ENCODE measurements around the gene BAIAP2L1.
A peak's percentile ranks its signal among the peaks of the same experiment; 100 is the strongest.

Gene BAIAP2L1

DNA sequence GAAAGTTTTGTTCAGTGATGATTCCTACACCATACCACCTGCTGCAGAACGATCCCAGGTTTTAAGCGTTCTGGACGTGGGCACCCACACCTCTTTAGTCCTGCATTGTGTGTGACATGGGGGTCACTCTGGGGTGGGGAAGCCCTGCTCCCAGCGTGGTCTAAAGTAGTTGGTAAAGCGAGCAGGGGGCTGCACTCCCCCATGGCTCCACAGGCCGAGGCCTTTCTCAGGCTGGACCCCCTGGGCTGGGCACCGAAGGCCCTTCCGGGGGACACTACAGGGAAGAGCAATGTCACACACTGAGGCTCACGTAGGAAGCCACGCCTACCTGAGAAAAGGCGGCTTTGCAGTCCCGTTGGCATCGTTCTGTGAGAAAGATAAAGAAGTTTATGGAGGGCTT lies 107.1 kb downstream of the BAIAP2L1 start:
- DNase-seq (ENCODE audit: low read depth), result no peak

DNA sequence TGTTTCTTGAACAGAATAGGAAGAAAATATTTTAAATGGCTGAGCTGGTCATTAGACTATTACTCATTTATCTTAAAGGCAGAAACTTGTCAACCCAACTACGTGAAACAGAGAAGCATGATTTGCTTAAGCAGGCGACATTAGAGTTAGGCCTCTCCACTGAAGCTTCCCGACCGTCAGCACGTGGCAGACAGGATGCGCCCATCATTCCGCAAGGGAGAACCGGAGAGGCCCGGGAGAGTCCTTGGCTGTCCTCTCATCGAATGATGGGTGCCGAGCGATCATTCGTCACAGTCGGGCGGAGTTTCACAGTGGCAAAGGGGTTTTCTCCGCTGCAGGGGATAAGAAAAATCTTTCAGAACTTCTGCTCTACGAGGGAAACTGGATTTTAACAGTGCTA lies 107.6 kb downstream of the BAIAP2L1 start:
- no peak for DNase-seq (ENCODE audit: low read depth)

DNA sequence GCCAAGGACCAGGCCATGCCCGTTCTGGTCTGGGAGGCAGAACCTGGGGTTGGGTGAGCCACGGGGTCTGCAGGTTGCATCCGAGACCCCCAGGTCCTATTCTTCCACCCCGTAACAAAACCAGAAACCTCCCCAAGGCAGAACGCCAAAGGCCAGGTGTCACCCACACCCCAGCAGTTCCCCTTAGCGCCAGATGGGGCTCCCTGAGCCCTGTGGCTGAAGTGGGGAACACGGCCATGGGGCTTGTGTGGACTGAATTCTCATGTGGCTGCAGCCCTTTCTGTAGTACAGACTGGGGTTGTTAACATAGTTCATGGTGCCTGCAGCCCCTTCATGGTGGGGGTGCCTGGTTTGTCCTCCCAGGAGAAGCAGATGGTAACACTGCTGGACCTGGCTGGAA lies 109.2 kb downstream of the BAIAP2L1 start:
- DNase-seq (ENCODE audit: low read depth), result no peak

DNA sequence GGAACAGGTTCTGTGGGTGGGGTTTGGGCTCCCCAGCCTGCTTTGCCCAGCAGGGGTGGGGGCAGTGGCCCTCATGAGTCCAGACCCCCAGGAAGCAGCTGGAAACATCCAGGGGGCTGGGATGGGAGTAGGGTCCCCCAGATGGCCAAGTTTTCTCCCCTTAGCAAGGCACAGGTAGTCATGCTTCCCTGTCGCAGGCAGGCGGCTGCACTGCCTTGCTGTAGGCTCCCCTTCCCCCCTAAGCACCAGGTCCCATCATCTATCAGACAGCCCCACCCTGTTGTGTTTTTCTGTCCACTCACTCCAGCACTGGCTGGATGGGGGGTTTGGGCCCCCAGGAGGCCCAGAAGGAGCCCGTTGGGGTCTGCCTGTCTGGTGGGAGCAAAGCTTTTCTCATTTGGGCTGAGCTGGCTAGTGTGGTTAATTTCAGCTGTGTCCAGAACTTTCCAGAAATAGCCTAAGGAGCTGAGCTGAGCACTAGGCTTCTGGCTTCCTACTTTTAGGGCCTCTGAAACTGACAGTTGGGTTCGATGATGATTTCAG lies 111.5 kb downstream of the BAIAP2L1 start:
- no peak for DNase-seq (ENCODE audit: low read depth)

DNA sequence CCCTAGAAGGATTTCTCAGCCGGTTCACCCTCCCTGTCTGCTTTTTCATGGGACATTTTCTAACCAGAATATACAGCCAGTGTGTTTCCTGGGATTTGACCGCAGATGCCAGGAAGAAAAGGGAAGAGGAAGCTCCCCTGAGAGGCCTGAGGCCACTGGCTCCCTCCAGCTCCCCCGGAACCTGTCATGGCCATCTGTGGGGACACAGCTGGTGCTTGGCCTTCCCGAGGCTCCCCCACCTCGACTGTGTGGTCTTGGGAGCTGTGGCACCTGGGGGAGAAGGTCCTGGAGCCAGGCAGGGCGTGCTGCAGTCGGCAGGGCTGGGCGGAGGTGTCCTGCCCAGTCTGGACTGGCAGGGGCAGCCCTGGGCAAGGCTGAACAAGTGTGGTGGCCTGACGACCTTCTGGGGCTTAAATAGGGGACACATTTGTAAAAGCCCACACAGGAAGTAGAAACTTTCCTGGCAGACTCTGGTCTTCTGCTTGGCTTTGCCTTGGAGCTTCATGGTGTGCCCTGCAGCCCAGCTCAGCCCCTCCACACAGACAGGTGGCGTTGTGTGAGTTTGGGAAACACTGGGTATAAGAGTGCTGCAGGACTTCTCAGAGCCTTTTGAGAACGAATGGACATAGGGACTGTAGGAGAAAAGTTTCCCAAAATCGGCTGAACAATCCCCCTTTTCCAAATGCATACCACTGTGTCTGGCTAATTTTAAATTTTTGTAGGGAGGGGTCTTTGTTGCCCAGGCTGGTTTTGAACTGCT lies 112.6 kb downstream of the BAIAP2L1 start:
- no peak for DNase-seq (ENCODE audit: low read depth)

DNA sequence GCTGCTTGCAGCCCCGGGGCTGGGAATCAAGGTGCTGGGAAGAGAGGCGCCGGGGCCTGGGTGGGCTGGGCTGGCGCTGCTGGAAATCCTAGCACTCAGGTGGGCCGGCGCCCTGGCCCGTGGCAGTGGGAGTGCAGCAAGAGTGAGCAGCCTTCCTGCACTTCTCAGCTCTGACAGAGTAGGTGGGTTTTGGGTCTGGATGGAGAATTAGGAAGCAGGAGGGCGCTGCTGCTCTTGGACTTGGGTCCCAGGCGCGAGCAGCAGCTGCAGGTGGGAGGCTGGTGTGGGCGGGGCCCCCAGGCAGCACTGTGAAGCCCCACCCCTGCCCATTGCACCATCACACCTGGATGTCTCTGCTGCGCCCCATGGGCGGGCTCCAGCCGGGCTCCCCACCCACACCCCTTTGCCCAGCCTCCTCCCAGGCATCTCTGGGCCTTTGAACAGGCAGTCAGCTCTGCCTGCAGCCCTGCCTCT lies 113.4 kb downstream of the BAIAP2L1 start:
- DNase-seq (ENCODE audit: low read depth), result no peak

DNA sequence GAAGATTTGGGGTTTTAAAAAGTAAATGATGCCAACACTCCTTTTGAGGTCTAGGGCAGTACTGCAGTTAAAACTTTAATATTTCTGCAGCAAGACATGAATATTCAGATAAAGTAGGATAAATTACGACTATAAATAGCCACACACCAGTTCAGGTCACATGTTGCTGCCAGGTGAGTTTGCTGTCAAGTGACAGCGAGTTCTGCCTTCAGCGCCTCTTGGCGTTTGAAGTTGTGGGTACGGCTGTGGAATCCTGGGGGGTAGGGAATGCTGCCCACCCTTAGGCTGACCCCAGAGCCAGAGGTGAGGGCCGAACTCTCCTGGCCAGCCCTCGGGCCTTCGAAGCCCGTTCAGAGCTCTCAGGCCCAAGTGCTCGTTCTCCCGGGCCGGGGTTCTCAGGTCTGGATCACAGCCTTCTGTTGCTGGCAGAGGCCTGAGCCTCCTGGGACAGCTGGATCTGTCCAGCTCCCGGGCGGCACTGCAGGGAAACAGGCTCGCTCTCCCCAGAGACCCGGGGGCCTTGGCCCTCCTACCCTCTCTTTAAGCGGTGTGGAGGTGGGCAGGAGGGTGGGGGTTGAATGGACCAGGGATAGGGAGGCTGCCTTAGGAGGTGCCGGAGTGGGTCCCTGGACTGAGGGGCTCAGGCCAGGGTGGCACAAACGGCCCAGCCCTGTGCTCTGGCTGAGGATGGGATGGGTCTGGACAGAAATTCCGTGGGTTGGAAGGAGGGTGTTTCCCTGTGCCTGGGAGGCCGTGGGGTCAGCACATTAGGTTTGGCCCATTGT lies 114.0 kb downstream of the BAIAP2L1 start:
- DNase-seq (ENCODE audit: low read depth), result no peak

DNA sequence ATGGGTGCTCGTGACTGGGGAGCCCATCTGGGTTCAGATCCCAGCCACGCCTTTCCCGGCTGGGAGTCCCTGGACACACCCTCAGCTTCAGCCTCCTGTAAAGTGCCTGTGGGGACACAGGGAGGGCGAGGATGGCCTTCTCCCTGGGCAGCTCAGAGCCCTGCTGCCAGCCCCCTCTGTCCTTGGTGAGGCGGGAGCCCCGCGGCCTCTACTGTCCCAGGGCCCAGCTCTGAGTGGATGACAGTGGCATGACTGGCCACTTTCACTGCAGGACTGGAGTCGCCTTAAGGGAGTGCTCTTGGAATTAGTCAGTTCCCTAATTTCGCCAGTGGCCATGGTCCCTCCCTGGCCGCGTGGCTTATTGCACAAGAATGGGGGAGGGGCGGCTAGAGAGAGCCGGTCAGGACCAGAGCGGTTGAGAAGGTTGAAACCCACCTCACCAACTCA lies 114.8 kb downstream of the BAIAP2L1 start:
- peak; percentile 42 for DNase-seq (ENCODE audit: low read depth)

DNA sequence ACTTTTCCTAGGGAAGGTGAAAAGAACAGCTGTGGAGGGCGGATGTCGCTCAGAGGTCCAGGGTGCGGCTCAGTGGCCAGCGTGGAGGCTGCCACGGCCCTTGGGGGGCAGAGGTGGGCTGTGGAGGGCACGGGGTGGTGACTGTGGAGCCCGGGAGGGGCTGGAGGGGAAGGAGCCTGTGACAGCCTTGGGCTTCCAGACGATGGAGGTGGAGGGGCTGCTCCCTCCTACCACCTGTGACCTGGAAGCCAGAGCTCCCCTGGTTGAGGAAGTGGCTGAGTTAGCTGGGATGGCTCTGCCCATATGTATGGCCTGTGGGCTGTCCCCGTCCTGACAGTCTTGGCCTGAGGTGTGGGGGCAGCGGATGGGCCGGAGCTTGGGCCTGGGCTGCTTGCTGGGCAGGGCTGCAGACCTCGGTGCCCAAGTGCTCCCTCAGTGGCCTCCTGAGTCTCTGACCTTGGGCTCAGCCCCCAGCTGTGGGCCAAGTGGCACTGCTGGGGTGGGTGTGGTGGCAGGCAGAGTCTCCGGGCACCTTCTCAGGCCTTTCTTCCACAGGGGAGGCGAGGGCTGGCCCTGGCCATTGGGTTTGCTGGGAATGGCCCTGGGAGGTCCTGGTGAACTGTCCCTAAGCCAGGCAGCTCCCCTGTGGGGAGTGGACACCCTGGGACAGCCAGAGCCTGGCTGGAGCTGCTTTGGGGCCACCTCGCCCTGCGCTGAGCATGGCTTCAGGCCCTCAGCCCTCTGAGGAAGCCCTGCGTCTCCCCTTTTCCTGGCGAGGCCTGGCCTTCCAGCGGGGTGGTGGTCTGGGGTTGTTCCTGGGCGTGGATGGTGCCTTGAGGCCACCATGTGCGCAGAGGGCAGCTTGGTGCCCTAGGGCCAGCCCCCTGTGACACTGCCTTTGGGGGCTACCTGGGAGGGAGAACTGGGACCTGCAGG lies 115.5 kb downstream of the BAIAP2L1 start:
- no peak for DNase-seq (ENCODE audit: low read depth)

DNA sequence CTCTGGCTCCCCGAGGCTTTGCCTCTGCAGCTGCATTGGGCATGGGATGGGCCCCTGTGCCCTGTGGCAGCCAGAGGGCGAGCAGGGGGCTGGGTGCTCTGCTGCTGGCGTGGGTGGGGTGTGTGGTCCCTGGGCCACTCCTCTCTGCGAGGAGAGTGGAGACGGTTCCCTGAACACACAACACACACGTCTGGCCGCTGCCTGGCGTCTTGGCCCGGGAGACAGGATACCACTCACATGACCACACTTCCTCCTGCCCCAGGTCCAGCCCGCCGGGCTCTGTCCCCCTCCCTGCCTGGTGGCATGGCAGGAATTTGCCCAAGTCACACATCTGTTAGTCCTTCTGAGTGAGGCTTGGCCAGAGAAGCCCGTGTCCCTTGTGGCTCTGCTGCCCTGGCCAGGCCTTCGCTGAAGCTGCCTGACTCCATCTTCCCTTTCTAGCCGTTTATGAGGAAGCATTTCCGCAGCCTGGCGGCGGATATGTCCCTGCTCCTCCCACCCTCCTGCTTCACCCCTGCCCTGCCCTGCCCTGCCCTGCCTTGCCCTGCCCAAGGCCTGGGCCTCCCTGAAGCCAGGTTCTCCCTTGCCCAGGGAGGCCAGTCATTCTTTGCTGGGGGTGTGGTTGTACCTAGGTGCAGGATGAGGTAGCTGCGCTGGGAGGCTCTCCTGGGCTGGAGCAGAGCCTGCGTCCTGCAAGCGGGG lies 116.4 kb downstream of the BAIAP2L1 start:
- peak; percentile 69 for DNase-seq (ENCODE audit: low read depth)

DNA sequence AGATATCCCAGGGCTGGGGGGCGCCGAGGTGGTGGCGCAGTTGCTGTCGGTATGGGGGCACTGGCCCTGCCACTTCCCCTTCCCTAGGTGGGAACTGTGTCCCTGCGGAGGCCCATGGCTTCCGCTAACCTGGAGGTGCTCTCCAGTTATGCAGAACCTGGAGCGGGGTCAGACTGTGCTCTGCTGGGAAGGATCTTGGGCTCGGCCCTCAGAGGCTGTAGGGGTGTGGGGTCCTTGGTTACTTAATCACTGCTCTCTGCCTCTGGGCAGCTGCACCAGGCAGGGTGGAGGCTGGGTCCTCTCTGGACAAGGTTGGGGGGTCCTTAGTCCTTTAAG lies 117.0 kb downstream of the BAIAP2L1 start:
- no peak for DNase-seq (ENCODE audit: low read depth)

DNA sequence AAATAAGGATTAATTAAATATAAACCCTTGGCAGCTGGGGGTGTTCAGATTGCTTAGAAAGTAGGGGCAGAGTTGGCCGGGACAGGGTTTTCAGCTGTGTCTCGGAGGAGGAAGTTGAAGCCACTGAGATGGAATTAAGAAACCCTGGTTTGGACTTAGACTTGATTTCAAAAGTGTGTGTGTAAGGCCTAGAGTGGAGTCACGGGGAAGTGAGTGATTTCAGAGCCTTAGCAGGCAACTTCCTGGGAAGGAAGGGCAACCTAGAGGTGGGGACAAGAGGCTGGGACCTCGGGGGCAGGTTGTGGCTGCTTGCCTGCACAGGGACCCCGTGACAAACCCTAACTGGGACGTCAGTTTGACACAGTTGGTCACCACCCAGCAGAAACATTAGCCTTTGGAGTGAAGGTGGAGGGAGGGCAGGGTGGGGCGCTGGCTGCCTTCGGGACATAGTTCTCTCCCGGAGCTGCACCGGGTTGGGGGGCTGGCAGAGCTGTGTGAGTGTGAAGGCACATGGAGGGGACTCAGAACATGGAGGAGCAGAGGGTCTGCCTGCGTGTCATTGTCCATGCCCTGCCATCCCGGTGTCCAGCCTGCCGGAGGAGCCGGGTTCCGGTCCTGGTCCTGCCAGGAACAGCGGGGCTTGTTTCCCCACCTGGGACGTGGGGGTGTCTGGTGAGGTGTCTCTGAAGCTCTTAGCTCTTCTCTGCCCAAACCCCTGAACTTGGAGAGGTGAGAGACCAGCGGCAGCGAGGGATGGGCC lies 117.6 kb downstream of the BAIAP2L1 start:
- DNase-seq (ENCODE audit: low read depth), result no peak

DNA sequence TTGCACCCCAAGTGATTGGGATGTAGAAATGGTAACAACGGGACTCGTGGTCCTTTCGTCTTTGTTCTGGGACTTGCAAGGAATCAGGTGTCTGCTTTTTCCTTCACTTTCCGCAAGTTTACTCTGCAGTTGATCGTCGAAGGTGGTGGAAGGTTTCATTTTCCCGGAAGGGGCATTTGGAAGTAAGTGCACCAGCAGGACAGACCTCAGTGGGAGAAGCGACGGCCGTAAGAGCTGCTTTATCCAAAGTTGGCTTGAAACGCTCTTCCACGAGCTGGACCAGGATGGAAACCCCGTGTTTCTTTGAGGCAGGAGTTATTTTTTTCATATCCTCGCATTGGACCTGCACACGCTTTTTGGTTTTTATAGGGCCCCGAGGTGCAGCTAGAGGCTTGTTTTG lies 118.2 kb downstream of the BAIAP2L1 start:
- DNase-seq (ENCODE audit: low read depth), result no peak

DNA sequence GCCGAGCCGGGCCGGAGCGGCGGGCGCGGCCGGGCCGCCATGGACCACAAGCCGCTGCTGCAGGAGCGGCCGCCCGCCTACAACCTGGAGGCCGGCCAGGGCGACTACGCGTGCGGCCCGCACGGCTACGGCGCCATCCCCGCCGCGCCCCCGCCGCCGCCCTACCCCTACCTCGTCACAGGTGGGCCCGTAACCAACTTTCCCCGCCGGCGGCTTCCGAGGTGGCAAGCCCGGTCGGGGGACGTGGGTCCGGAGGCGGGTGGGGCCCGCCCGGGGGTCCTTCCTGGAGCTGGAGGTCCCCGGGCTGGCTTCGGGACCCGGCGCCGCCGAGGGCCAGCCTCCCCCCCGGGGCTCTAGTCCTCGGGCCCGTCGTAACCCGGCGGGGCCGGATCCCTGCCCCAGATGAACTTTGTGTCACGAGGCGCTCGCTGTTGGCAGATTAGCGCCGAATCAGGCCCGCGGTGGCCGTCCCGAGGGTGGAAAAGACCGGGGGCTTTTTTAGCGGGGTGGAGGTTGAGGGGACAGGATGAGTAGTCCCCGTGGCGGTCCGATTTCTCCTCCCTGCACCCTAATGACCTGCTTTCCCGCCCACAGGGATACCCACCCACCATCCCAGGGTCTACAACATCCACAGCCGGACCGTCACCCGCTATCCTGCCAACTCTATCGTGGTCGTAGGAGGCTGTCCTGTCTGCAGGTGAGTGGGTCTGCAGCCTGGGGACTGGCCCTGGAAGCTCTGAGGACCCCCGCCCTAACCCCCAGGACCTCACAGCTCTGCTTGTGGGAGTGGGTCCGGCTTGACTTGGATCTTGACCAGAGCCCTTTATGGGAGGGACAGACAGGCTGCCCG lies 118.9 kb downstream of the BAIAP2L1 start:
- DNase-seq (ENCODE audit: low read depth), result no peak

DNA sequence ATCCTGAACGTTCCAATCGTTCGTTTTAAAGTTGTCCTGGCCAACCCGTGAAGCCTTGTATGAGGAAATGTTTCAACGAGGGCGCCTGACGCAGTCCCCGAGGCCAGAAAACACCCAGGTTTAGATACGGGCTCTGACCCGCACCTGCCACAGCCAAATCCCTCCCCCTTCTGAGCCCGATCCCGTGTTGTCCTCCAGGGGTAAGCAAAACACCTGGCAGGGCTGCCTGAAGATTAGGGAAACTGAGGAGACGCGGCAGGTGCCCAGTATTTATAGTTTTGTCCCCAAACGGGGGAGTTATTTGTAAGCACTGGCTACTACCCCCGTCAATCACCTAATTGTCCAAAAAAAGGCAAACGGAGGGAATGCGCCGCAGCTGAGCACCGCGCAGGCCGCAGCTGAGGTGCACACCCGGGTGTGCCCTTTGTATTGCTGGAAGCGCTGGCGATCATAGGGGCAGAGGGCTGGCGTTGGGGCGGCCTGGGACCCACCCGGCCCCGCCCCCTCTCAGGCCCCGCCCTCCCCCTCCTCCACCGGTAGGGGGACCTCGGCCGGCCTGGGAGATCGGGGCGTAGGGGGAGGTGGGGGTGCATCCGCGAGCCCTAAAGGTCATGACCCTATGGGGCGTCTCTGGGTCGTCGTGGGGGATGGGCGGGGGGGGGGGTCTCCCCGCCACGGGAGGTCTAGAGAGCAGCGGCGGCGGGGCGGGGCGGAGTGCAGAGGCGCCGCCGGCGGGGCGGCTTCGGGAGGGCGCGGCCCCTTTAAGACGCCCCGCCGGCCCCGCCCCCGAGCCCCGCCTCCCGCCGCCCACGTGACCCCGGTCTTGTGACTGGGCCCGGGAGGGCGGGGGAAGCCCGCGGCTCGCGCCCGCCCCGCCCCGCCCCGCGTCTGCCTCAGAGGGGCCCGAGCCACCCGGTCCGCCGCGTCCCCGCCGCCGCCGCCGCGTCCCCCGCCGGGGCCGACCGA lies 119.8 kb downstream of the BAIAP2L1 start, which contains the start of gene BRI3:
Gene BRI3 (plus strand): TSS at position 896 of the 966 bp plus-strand sequence. CDS start 110 bp downstream, outside the sequence.
- DNase-seq (ENCODE audit: low read depth), result no peak

DNA sequence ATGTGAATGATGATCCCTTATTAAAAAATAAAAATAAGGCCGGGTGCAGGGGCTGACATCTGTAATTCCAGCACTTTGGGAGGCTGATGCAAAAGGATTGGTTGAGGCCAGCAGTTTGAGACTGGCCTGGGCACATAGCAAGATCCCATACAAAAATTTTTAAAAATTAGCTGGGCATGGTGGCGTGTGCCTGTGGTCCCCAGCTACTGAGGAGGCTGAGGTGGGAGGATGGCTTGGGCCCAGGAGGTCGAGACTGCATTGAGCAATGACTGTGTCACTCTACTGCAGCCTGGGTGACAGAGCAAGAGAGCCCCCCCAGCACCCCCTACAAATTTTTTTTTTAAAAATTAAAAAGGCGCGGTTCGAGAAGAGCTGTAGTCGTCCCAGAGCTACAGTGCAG lies 120.6 kb downstream of the BAIAP2L1 start:
- no peak for DNase-seq (ENCODE audit: low read depth)

DNA sequence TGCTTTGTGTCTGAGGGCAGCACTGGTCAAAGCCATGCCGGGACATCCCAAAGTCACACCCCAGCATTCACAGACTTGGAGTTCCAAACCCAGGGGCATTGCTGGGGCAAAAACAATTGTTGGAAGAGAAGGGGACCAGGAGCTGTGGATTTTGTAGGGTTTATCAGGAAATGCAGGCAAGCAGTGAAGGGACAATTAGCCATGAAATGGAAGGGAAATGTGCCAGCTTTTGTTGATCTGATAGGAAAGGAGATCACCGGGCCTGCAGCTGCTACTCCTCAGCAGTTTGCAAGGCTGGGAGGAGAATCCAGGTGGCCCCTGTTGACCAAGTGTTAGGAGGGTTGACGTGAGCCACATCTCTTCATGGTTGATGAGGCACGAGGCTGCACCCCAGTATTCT lies 122.0 kb downstream of the BAIAP2L1 start:
- no peak for DNase-seq (ENCODE audit: low read depth)

DNA sequence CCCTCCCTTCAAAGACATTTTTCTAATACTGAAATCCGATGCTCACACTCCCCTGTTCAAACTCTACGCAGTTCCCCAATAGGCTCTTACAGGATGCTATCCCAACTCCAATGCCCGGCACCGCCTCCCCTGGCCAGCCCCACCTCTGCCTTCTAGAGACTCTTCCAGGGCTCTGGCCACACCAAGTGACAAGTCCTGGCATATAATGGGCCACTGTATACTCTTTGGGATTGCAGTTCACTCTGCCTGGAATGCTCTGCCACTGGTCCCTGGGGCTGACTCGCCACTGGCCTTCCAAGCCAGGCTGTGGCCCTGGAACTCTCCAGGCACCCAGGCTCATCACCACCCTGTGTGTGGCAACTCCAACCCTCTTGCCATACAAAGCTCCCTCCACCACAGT lies 122.5 kb downstream of the BAIAP2L1 start:
- no peak for DNase-seq (ENCODE audit: low read depth)
